HepG2 (cell line): ENCODE measurements around the gene MRPL10. TPM values are rescaled to one million over a fixed set of nuclear protein-coding genes. Genes with fewer than 3 reads are reported as not detected.

Source experiments
- ETV5 ChIP-seq: IDR thresholded peaks from 2 replicates; pipeline ENCODE4 v1.6.1; 2018; ENCODE audit warnings: missing biosample characterization, missing genetic modification reagents, inconsistent platforms, borderline replicate concordance
- HDAC6 ChIP-seq: fragments of 200-600 bp; sonication (generic); IDR thresholded peaks from 2 replicates; pipeline ENCODE4 v1.7.0; 2017; ENCODE audit warnings: mild to moderate bottlenecking, antibody characterized with exemption, low read length, low read depth
- HIVEP1 ChIP-seq: sonication (generic); formaldehyde crosslinking; IDR thresholded peaks from 2 replicates; pipeline ENCODE4 v1.4.0; 2020; ENCODE audit warnings: mild to moderate bottlenecking, missing genetic modification reagents
- HOXD1 ChIP-seq: sonication (generic); formaldehyde crosslinking; IDR thresholded peaks from 2 replicates; pipeline ENCODE4 v1.5.0; 2020; ENCODE audit warnings: missing genetic modification reagents
- MTF1 ChIP-seq: sonication (generic); formaldehyde crosslinking; IDR thresholded peaks from 2 replicates; pipeline ENCODE4 v1.5.0; 2020; ENCODE audit warnings: missing genetic modification reagents
- NFATC3 ChIP-seq: sonication (generic); formaldehyde crosslinking; IDR thresholded peaks from 2 replicates; pipeline ENCODE4 v1.5.1; 2020; ENCODE audit warnings: mild to moderate bottlenecking, missing genetic modification reagents
- PHF8 ChIP-seq: sonication (generic); formaldehyde crosslinking; IDR thresholded peaks from 2 replicates; pipeline ENCODE4 v1.5.0; 2020; ENCODE audit warnings: missing genetic modification reagents
- RBAK ChIP-seq: sonication (generic); formaldehyde crosslinking; IDR thresholded peaks from 2 replicates; pipeline ENCODE4 v1.5.1; 2020; ENCODE audit warnings: mild to moderate bottlenecking, missing genetic modification reagents
- RBM39 ChIP-seq: fragments of 200-400 bp; formaldehyde crosslinking; IDR thresholded peaks from one replicate; pipeline ENCODE4 v1.6.1; 2018; ENCODE audit warnings: antibody characterized with exemption, mild to moderate bottlenecking, low read depth, low read length; ENCODE audit not compliant: poor library complexity, severe bottlenecking
- ZNF776 ChIP-seq: sonication (generic); formaldehyde crosslinking; IDR thresholded peaks from 2 replicates; pipeline ENCODE4 v1.4.0; 2020; ENCODE audit warnings: mild to moderate bottlenecking, missing genetic modification reagents
- ZNF777 ChIP-seq: sonication (generic); formaldehyde crosslinking; IDR thresholded peaks from 2 replicates; pipeline ENCODE4 v1.4.0; 2020; ENCODE audit warnings: missing genetic modification reagents
- ZNF879 ChIP-seq: sonication (generic); formaldehyde crosslinking; IDR thresholded peaks from 2 replicates; pipeline ENCODE4 v1.8.1; 2023; ENCODE audit warnings: missing genetic modification reagents
- polyA plus RNA-seq, 8 experiments: library from polyadenylated mRNA; depleted of rRNA in 3 of 8; stranded (reverse) in 7 of 8; unstranded in 1 of 8; fragments of >200 nt; fragmentation: Illumina TruSeq in 4 of 8; extraction: Trizol in 4 of 8; gene quantifications; 2 replicates each; pipeline versions ENCODE4 v1.2.1 to v1.2.3, GENCODE V29; 2011 to 2016; ENCODE audit warnings: low read depth in 4 of 8, missing spikeins in 1 of 8, mixed read lengths in 1 of 8; ENCODE audit not compliant: insufficient read depth in 1 of 8
- total RNA-seq, 5 experiments: library from RNA; depleted of rRNA; stranded (reverse); fragments of >200 nt; fragmentation: Illumina TruSeq; extraction: Trizol; gene quantifications; 2 replicates each; pipeline ENCODE4 v1.2.3, GENCODE V29; 2016; ENCODE audit warnings: low read depth in 1 of 5
- TF ChIP-seq, protein P1 (sequence below): sonication (generic); formaldehyde crosslinking; IDR thresholded peaks from 2 replicates; pipeline ENCODE4 v1.4.0; 2020; ENCODE audit warnings: low read depth, missing genetic modification reagents
- TF ChIP-seq, protein P2 (sequence below): fragments of 450-650 bp; IDR thresholded peaks from 2 replicates; pipeline ENCODE4 v1.6.1; 2017; ENCODE audit warnings: mild to moderate bottlenecking
- TF ChIP-seq, protein P3 (sequence below), 2 experiments: IDR thresholded peaks; 2 replicates each; pipeline ENCODE4 v1.6.1; 2011 to 2012; ENCODE audit warnings: low read length in 2 of 2, borderline replicate concordance in 1 of 2, low read depth in 1 of 2, mild to moderate bottlenecking in 1 of 2, moderate library complexity in 1 of 2
- TF ChIP-seq, protein P4 (sequence below): IDR thresholded peaks from 2 replicates; pipeline ENCODE4 v1.6.1; 2016; ENCODE audit warnings: low read depth

MRPL10 gene
- total and polyA plus RNA-seq, 2 of the 13 experiments (the other 11 are each of a cell fraction or from before 2014, with no cell fraction given), result 56.7 to 149 TPM

DNA sequence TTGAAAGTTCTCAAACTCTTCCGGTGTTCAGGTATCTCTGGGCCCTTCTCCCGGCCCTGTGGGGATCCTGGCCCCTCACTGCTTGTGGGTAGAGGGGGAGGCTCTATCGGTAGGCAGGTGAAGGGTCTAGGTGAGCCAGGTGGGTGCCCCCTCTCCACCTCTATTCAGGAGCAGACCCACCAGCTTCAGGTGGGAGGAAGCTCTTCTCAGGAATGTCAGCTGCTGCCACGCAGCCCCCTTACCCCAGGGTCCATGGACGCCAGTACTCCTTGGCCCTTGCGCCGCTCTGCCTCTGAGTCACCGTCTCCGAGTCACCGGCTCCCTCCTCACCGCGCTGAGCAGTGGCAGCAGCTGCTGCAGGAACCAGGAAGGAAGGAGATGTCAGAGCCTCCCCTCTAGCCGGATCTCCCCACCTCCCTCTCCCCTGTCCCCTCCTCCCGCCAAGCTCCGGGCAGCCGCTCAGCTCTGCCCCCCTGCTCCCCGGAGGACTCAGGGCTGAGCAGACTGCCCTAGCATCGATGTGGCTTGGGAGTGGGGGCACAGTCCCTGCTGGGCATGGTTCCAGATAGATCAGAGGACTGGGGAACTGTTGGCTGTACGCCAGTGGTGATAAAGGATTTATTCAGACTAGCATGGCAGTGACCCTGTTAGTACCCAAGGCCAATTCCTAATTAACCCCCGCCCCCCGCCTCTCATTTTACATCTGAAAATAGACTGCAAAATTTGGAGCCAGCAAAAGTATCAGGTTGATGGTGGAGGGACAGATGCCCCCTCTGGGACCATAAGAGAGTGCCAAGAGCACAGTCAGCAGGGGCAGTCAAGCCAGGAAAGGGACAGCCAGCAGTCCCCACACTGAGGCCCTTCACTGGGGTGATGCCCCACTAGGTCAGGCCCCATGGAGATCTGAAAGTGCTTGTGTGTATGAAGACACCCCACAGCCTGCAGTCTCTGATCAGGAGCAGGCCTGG lies 9.6 kb downstream of the MRPL10 start, which contains the start of gene OSBPL7 (continued):
- TF ChIP-seq, protein P1, sequence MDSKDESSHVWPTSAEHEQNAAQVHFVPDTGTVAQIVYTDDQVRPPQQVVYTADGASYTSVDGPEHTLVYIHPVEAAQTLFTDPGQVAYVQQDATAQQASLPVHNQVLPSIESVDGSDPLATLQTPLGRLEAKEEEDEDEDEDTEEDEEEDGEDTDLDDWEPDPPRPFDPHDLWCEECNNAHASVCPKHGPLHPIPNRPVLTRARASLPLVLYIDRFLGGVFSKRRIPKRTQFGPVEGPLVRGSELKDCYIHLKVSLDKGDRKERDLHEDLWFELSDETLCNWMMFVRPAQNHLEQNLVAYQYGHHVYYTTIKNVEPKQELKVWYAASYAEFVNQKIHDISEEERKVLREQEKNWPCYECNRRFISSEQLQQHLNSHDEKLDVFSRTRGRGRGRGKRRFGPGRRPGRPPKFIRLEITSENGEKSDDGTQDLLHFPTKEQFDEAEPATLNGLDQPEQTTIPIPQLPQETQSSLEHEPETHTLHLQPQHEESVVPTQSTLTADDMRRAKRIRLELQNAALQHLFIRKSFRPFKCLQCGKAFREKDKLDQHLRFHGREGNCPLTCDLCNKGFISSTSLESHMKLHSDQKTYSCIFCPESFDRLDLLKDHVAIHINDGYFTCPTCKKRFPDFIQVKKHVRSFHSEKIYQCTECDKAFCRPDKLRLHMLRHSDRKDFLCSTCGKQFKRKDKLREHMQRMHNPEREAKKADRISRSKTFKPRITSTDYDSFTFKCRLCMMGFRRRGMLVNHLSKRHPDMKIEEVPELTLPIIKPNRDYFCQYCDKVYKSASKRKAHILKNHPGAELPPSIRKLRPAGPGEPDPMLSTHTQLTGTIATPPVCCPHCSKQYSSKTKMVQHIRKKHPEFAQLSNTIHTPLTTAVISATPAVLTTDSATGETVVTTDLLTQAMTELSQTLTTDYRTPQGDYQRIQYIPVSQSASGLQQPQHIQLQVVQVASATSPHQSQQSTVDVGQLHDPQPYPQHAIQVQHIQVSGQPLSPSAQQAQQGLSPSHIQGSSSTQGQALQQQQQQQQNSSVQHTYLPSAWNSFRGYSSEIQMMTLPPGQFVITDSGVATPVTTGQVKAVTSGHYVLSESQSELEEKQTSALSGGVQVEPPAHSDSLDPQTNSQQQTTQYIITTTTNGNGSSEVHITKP, result peak; percentile 62; the same call in 1 of the 2 replicates
- TF ChIP-seq, protein P2, sequence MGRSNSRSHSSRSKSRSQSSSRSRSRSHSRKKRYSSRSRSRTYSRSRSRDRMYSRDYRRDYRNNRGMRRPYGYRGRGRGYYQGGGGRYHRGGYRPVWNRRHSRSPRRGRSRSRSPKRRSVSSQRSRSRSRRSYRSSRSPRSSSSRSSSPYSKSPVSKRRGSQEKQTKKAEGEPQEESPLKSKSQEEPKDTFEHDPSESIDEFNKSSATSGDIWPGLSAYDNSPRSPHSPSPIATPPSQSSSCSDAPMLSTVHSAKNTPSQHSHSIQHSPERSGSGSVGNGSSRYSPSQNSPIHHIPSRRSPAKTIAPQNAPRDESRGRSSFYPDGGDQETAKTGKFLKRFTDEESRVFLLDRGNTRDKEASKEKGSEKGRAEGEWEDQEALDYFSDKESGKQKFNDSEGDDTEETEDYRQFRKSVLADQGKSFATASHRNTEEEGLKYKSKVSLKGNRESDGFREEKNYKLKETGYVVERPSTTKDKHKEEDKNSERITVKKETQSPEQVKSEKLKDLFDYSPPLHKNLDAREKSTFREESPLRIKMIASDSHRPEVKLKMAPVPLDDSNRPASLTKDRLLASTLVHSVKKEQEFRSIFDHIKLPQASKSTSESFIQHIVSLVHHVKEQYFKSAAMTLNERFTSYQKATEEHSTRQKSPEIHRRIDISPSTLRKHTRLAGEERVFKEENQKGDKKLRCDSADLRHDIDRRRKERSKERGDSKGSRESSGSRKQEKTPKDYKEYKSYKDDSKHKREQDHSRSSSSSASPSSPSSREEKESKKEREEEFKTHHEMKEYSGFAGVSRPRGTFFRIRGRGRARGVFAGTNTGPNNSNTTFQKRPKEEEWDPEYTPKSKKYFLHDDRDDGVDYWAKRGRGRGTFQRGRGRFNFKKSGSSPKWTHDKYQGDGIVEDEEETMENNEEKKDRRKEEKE, result no peak
- TF ChIP-seq ZNF879 (CRISPR knock-in tag) (no peak), NFATC3 (CRISPR knock-in tag) (no peak), ETV5 (CRISPR knock-in tag) (peak; percentile 73; the same call in 1 of the 2 replicates), RBM39 (no peak), PHF8 (CRISPR knock-in tag) (peak; percentile 59), HDAC6 (no peak), MTF1 (CRISPR knock-in tag) (no peak), HIVEP1 (CRISPR knock-in tag) (no peak), ZNF777 (CRISPR knock-in tag) (no peak), RBAK (CRISPR knock-in tag) (no peak), HOXD1 (CRISPR knock-in tag) (0 out of 2 replicates have a peak, but pooled peaks have one; percentile 23), ZNF776 (CRISPR knock-in tag) (peak; percentile 64; the same call in 1 of the 2 replicates)
- TF ChIP-seq, protein P3, sequence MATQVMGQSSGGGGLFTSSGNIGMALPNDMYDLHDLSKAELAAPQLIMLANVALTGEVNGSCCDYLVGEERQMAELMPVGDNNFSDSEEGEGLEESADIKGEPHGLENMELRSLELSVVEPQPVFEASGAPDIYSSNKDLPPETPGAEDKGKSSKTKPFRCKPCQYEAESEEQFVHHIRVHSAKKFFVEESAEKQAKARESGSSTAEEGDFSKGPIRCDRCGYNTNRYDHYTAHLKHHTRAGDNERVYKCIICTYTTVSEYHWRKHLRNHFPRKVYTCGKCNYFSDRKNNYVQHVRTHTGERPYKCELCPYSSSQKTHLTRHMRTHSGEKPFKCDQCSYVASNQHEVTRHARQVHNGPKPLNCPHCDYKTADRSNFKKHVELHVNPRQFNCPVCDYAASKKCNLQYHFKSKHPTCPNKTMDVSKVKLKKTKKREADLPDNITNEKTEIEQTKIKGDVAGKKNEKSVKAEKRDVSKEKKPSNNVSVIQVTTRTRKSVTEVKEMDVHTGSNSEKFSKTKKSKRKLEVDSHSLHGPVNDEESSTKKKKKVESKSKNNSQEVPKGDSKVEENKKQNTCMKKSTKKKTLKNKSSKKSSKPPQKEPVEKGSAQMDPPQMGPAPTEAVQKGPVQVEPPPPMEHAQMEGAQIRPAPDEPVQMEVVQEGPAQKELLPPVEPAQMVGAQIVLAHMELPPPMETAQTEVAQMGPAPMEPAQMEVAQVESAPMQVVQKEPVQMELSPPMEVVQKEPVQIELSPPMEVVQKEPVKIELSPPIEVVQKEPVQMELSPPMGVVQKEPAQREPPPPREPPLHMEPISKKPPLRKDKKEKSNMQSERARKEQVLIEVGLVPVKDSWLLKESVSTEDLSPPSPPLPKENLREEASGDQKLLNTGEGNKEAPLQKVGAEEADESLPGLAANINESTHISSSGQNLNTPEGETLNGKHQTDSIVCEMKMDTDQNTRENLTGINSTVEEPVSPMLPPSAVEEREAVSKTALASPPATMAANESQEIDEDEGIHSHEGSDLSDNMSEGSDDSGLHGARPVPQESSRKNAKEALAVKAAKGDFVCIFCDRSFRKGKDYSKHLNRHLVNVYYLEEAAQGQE (IDR thresholded peaks at IDR 0.05; ENCODE audit: borderline replicate concordance in 1 of 2, low read depth in 1 of 2, low read length in 2 of 2), result 0 out of 4 replicates have a peak, but pooled peaks of 1 of the 2 experiments have one; percentile 22
- TF ChIP-seq, protein P4, sequence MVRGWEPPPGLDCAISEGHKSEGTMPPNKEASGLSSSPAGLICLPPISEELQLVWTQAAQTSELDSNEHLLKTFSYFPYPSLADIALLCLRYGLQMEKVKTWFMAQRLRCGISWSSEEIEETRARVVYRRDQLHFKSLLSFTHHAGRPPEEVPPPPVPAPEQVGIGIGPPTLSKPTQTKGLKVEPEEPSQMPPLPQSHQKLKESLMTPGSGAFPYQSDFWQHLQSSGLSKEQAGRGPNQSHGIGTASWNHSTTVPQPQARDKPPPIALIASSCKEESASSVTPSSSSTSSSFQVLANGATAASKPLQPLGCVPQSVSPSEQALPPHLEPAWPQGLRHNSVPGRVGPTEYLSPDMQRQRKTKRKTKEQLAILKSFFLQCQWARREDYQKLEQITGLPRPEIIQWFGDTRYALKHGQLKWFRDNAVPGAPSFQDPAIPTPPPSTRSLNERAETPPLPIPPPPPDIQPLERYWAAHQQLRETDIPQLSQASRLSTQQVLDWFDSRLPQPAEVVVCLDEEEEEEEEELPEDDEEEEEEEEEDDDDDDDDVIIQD (CRISPR knock-in tag), result peak; percentile 95
